Left lung (tissue), 10 donors: Measurements from ENCODE around the gene NIFK. TPM values are rescaled to one million over a fixed set of nuclear protein-coding genes. Genes with fewer than 3 reads are reported as not detected.

Experiments used
- ATAC-seq: fragments of 200-7000 bp; cut with Tn5 transposase; one replicate; pipeline ENCODE4 v1.9.1; 2020; ENCODE audit warnings: moderate library complexity
- DNase-seq, 4 donors: peaks; one replicate each; pipeline ENCODE4 v3.0.0-alpha.2; 2013 to 2020
- H3K27ac ChIP-seq, 2 donors: fragments of 200-600 bp; sonication (generic) in 1 of 2; one replicate each; pipeline versions ENCODE4 v1.5.0 to v1.8.0; 2020 to 2021
- H3K27me3 ChIP-seq, 2 donors: fragments of 200-600 bp; sonication (generic) in 1 of 2; one replicate each; pipeline versions ENCODE4 v1.5.0 to v1.8.0; 2020 to 2021
- H3K36me3 ChIP-seq, 2 donors: fragments of 200-600 bp; sonication (generic) in 1 of 2; one replicate each; pipeline versions ENCODE4 v1.5.0 to v1.8.0; 2020 to 2021
- H3K4me1 ChIP-seq, 2 donors: fragments of 200-600 bp; one replicate each; pipeline ENCODE4 v1.8.0; 2021
- H3K4me3 ChIP-seq, 2 donors: fragments of 200-600 bp; sonication (generic) in 1 of 2; one replicate each; pipeline versions ENCODE4 v1.5.0 to v1.8.0; 2020 to 2021; ENCODE audit warnings: mild to moderate bottlenecking in 1 of 2
- H3K9me3 ChIP-seq, 2 donors: fragments of 200-600 bp; sonication (generic) in 1 of 2; one replicate each; pipeline versions ENCODE4 v1.5.0 to v1.8.0; 2020 to 2021
- intact Hi-C, 2 donors: fragments of 100-400 bp; cut with DNase I; formaldehyde crosslinking; loops; one replicate each; pipeline versions ENCODE4 v1.11.2 to v1.14.2; 2022
- polyA plus RNA-seq, 6 donors: library from polyadenylated mRNA; unstranded; fragments of 120-200 nt; gene quantifications; one replicate each; pipeline ENCODE4 v1.2.1, GENCODE V29; 2013; ENCODE audit not compliant: insufficient read length in 6 of 6
- total RNA-seq, 2 donors: library from RNA; stranded (reverse); fragmentation: NEBNext Ultra II Directional; extraction: Animal tissue kit (Norgen Biotek cat#: 25700); gene quantifications; one replicate each; pipeline ENCODE4 v1.2.1, GENCODE V29; 2021
- TF ChIP-seq, protein P1 (sequence below), 2 donors: fragments of 200-600 bp; sonication (generic) in 1 of 2; IDR thresholded peaks; one replicate each; pipeline versions ENCODE4 v1.5.0 to v1.8.0; 2021; ENCODE audit warnings: antibody characterized with exemption in 2 of 2
- donor health status: DM: no; HTN: yes; CAD: no.
- donor health status: DM: no; HTN: no; CAD: no.

The NIFK gene
- total and polyA plus RNA-seq, 8 donors: 34.6 to 71.3 (median 60.4) TPM

DNA sequence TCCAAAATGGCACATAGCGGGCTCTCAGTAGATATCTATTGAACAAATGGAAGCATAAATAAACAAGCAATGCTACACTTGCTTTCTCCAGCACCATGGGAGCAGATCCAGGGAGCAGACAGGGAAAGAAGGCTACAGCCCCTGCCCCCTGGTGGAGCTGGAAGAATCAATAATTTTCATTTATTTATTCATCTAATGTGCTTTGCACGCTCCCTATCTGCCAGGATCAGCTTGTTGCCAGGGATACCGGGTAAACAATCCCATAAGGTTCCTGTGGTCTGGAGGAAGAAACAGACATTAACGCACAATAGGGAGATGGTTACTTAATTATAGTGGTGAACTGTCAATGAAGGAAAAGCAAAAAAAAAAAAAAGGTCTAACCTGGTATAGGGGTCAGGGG, 47.3 kb downstream of the NIFK start:
- peak in 2 of 4 donors; percentile 46 to 83 for DNase-seq

DNA sequence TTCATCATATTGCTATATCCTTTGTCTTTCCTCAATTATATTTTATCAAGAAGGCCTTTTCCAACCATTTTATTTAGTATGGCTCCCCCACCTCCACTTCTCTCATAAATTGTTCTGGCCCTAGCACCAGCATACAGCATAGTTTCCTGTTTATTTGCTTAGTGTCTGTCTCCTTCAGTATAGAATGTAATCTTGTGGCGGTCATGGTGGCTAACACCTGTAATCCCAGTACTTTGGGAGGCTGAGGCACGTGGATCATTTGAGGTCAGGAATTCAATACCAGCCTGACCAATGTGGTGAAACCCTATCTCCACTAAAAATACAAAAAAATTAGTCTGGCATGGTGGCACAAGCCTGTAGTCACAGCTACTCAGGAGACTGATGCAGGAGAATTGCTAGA, 47.9 kb downstream of the NIFK start:
- ATAC-seq: no peak

More for the DNA sequence above, 47.3 kb downstream of the NIFK start:
- Histone ChIP-seq H3K4me1 (peaks cover 0 to 4% of the 10 kb centered on the region in 2 donors), H3K27me3 (no peaks in the 10 kb centered on the region), H3K27ac (no peak overlapping the region), H3K36me3 (no peaks in the 10 kb centered on the region), H3K9me3 (peaks cover 0 to 2% of the 10 kb centered on the region in 2 donors), H3K4me3 (no peak overlapping the region)
- ATAC-seq: peak; percentile 31
- TF ChIP-seq, protein P1, sequence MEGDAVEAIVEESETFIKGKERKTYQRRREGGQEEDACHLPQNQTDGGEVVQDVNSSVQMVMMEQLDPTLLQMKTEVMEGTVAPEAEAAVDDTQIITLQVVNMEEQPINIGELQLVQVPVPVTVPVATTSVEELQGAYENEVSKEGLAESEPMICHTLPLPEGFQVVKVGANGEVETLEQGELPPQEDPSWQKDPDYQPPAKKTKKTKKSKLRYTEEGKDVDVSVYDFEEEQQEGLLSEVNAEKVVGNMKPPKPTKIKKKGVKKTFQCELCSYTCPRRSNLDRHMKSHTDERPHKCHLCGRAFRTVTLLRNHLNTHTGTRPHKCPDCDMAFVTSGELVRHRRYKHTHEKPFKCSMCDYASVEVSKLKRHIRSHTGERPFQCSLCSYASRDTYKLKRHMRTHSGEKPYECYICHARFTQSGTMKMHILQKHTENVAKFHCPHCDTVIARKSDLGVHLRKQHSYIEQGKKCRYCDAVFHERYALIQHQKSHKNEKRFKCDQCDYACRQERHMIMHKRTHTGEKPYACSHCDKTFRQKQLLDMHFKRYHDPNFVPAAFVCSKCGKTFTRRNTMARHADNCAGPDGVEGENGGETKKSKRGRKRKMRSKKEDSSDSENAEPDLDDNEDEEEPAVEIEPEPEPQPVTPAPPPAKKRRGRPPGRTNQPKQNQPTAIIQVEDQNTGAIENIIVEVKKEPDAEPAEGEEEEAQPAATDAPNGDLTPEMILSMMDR (IDR thresholded peaks at IDR 0.05): no peak
- intact Hi-C loops: no loop called here

DNA sequence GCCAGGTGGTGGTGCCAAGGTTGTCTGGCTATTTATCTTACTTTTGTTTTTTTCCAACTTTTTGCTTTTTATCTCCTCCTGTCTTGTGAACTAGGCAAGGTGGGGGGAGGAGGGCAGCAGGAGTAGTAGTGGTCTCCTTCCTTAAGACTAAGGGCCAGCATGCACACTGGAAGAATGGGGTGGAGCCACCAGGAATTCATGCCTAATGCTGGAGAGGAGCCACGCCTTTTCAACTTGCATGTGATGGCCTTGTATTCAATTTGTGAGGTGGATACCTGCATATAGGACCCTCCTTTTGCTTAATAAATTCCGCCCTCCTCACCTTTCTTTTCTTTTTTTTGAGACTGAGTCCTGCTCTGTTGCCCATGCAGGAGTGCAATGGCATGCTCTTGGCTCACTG, 49.8 kb downstream of the NIFK start:
- H3K36me3 ChIP-seq: no peaks in the 10 kb centered on the region
- H3K4me3 ChIP-seq: no peak overlapping the region
- no peak overlapping the region for H3K27ac ChIP-seq
- intact Hi-C loops: no loop called here
- TF ChIP-seq, protein P1 (IDR thresholded peaks at IDR 0.05): no peak
- no peaks in the 10 kb centered on the region for H3K27me3 ChIP-seq
- ATAC-seq (no peak), DNase-seq (no peak)
- H3K9me3 ChIP-seq: peaks cover 4 to 26% of the 10 kb centered on the region in 2 donors
- H3K4me1 ChIP-seq: peaks cover 0 to 4% of the 10 kb centered on the region in 2 donors

More for the DNA sequence above, 47.9 kb downstream of the NIFK start:
- H3K4me1 ChIP-seq: peaks cover 0 to 4% of the 10 kb centered on the region in 2 donors
- TF ChIP-seq, protein P1 (IDR thresholded peaks at IDR 0.05): no peak
- H3K9me3 ChIP-seq: peaks cover 0 to 6% of the 10 kb centered on the region in 2 donors
- no peak overlapping the region for H3K27ac ChIP-seq
- intact Hi-C loops: no loop called here
- H3K36me3 ChIP-seq: no peaks in the 10 kb centered on the region
- no peak for DNase-seq
- no peak overlapping the region for H3K4me3 ChIP-seq
- no peaks in the 10 kb centered on the region for H3K27me3 ChIP-seq

- ATAC-seq (no peak), DNase-seq (peak in 1 of 4 donors; percentile 26)
- Histone ChIP-seq H3K27me3 (no peaks in the 10 kb centered on the region), H3K4me1 (peaks cover 0 to 4% of the 10 kb centered on the region in 2 donors), H3K36me3 (no peaks in the 10 kb centered on the region), H3K9me3 (peaks cover 4 to 32% of the 10 kb centered on the region in 2 donors), H3K4me3 (no peak overlapping the region), H3K27ac (no peak overlapping the region)
- TF ChIP-seq, protein P1 (IDR thresholded peaks at IDR 0.05): no peak
- intact Hi-C loops: no loop called here
Measured at GRCh38 chr2:121686218-121686617, 50.5 kb downstream of the NIFK start.

- no peak for ATAC-seq
- Histone ChIP-seq H3K27ac (no peak overlapping the region), H3K9me3 (peaks cover 4 to 58% of the 10 kb centered on the region in 2 donors), H3K4me1 (no peaks in the 10 kb centered on the region), H3K4me3 (no peak overlapping the region), H3K36me3 (no peaks in the 10 kb centered on the region), H3K27me3 (no peaks in the 10 kb centered on the region)
- peak in 1 of 4 donors; percentile 22 for DNase-seq
- intact Hi-C loops: no loop called here
- TF ChIP-seq, protein P1 (IDR thresholded peaks at IDR 0.05): no peak
Measured at GRCh38 chr2:121682396-121683298, 54.0 kb downstream of the NIFK start.
